HepG2 (cell line): ENCODE measurements around the gene MTCP1. TPM values are rescaled to one million over a fixed set of nuclear protein-coding genes. Genes with fewer than 3 reads are reported as not detected.

ENCODE experiments used
- ATAC-seq: fragments of 200-7000 bp; cut with Tn5 transposase; 3 replicates; pipeline ENCODE4 v1.9.1; 2020; ENCODE audit warnings: mild to moderate bottlenecking, moderate library complexity
- BruUV-seq: library from RNA; stranded (reverse); fragments of 400-500 nt; replicated peaks from 2 replicates; lab custom pipeline; 2021; lab: Mats Ljungman, UMichigan
- CTCF ChIA-PET: fragments of 300-600 bp; formaldehyde crosslinking; extraction: SDS; loops from one replicate; lab custom pipeline; 2021; ENCODE audit warnings: low total read pairs, inconsistent platforms, low intra/inter-chr PET ratio; lab: Yijun Ruan, JAX
- POLR2A ChIA-PET: fragments of 350-600 bp; sonication (Branson Sonifier 250); formaldehyde crosslinking; loops from one replicate; lab custom pipeline; 2020; ENCODE audit warnings: antibody characterized with exemption, inconsistent platforms; lab: Yijun Ruan, JAX
- DNase-seq: peaks from one replicate; pipeline ENCODE4 v3.0.0-alpha.2; 2015; ENCODE audit warnings: low spot score
- FAIRE-seq: peaks from 3 replicates; lab custom pipeline; 2011; peaks lifted over from hg19 to GRCh38; lab: Jason Lieb, UNC
- H2AFZ ChIP-seq: one replicate; pipeline ENCODE4 v1.6.1; 2011; ENCODE audit warnings: low read length, inconsistent platforms
- H3K27ac ChIP-seq: fragments of 300-600 bp; 3 replicates; pipeline ENCODE4 v1.8.0; 2011; ENCODE audit warnings: mixed run types, mild to moderate bottlenecking, mixed read lengths, low read length, inconsistent platforms; ENCODE audit not compliant: insufficient read depth; ENCODE audit errors: extremely low read length
- H3K27me3 ChIP-seq, 2 experiments: fragments of 200-600 bp in 1 of 2; 2 replicates in 1 of 2; 3 replicates in 1 of 2; pipeline versions ENCODE4 v1.6.0 to v1.8.0; 2011; ENCODE audit warnings: low read length in 2 of 2, mild to moderate bottlenecking in 2 of 2, moderate library complexity in 2 of 2, inconsistent platforms in 1 of 2; ENCODE audit not compliant: insufficient read depth in 2 of 2, control insufficient read depth in 1 of 2
- H3K36me3 ChIP-seq, 2 experiments: fragments of 200-600 bp in 1 of 2; replicated peaks in 1 of 2; 2 replicates in 1 of 2; 3 replicates in 1 of 2; pipeline versions ENCODE4 v1.5.1 to v1.8.0; 2011; ENCODE audit warnings: low read length in 2 of 2, inconsistent platforms in 1 of 2; ENCODE audit not compliant: insufficient read depth in 2 of 2, control insufficient read depth in 1 of 2
- H3K4me1 ChIP-seq: 2 replicates; pipeline ENCODE4 v1.5.1; 2012; ENCODE audit warnings: low read length, inconsistent platforms; ENCODE audit not compliant: insufficient read depth
- H3K4me2 ChIP-seq: 2 replicates; pipeline ENCODE4 v1.6.0; 2011; ENCODE audit warnings: low read depth, low read length, inconsistent platforms
- H3K4me3 ChIP-seq, 3 experiments: fragments of 200-600 bp in 1 of 3; sonication (generic), shearing (Covaris generic) in 1 of 3; replicated peaks in 1 of 3; 2 replicates each; pipeline ENCODE4 v1.5.1; 2011 to 2016; ENCODE audit warnings: low read length in 3 of 3, inconsistent platforms in 2 of 3, low read depth in 2 of 3, mild to moderate bottlenecking in 2 of 3, control low read depth in 1 of 3, mixed read lengths in 1 of 3; ENCODE audit not compliant: insufficient read depth in 1 of 3
- H3K79me2 ChIP-seq: one replicate; pipeline ENCODE4 v1.6.1; 2011; ENCODE audit warnings: low read length, inconsistent platforms; ENCODE audit not compliant: insufficient read depth
- H3K9ac ChIP-seq: 2 replicates; pipeline ENCODE4 v1.6.0; 2011; ENCODE audit warnings: mild to moderate bottlenecking, low read depth, low read length, inconsistent platforms; ENCODE audit not compliant: insufficient read depth
- H3K9me3 ChIP-seq: 2 replicates; pipeline ENCODE4 v1.5.1; 2012; ENCODE audit warnings: mild to moderate bottlenecking, low read length
- H4K20me1 ChIP-seq: 2 replicates; pipeline ENCODE4 v1.6.0; 2011; ENCODE audit warnings: inconsistent platforms, mild to moderate bottlenecking, low read length, moderate library complexity; ENCODE audit not compliant: insufficient read depth
- ARID5B ChIP-seq: IDR thresholded peaks from 2 replicates; pipeline ENCODE4 v1.4.0; 2020; ENCODE audit warnings: mild to moderate bottlenecking, missing genetic modification reagents
- ATF1 ChIP-seq: IDR thresholded peaks from 2 replicates; pipeline ENCODE4 v1.6.1; 2016; ENCODE audit warnings: mild to moderate bottlenecking, control low read depth
- ATRX ChIP-seq: sonication (generic); formaldehyde crosslinking; IDR thresholded peaks from 2 replicates; pipeline ENCODE4 v1.4.0; 2020; ENCODE audit warnings: missing genetic modification reagents, borderline replicate concordance
- BCLAF1 ChIP-seq: fragments of 450-650 bp; IDR thresholded peaks from 2 replicates; pipeline ENCODE4 v1.6.1; 2017; ENCODE audit warnings: mild to moderate bottlenecking
- FOSL2 ChIP-seq: sonication (generic); formaldehyde crosslinking; IDR thresholded peaks from 2 replicates; pipeline ENCODE4 v1.4.0; 2020; ENCODE audit warnings: missing genetic modification reagents
- FOXA3 ChIP-seq: IDR thresholded peaks from 2 replicates; pipeline ENCODE4 v1.6.1; 2016; ENCODE audit warnings: missing genetic modification reagents, missing compliant biosample characterization
- FOXP1 ChIP-seq, 2 experiments: fragments of 450-650 bp in 1 of 2; IDR thresholded peaks; 2 replicates each; pipeline ENCODE4 v1.6.1; 2017 to 2018; ENCODE audit warnings: antibody characterized with exemption in 1 of 2
- IKZF1 ChIP-seq: fragments of 450-650 bp; IDR thresholded peaks from 2 replicates; pipeline ENCODE4 v1.7.1; 2016
- MTA3 ChIP-seq: sonication (generic); formaldehyde crosslinking; IDR thresholded peaks from 2 replicates; pipeline ENCODE4 v1.4.0; 2020; ENCODE audit warnings: missing genetic modification reagents
- NR2F6 ChIP-seq, 2 experiments: IDR thresholded peaks; 2 replicates each; pipeline ENCODE4 v1.6.1; 2016; ENCODE audit warnings: antibody characterized with exemption in 1 of 2, mild to moderate bottlenecking in 1 of 2
- PAX8 ChIP-seq: sonication (generic); formaldehyde crosslinking; IDR thresholded peaks from 2 replicates; pipeline ENCODE4 v1.8.0; 2022; ENCODE audit warnings: mild to moderate bottlenecking, missing genetic modification reagents, borderline replicate concordance
- SMAD1 ChIP-seq: sonication (generic); formaldehyde crosslinking; IDR thresholded peaks from 2 replicates; pipeline ENCODE4 v1.4.0; 2020; ENCODE audit warnings: missing genetic modification reagents, low read depth, mild to moderate bottlenecking, borderline replicate concordance
- SMAD9 ChIP-seq: sonication (generic); formaldehyde crosslinking; IDR thresholded peaks from 2 replicates; pipeline ENCODE4 v1.5.1; 2020; ENCODE audit warnings: mild to moderate bottlenecking, missing genetic modification reagents
- TARDBP ChIP-seq: sonication (generic); formaldehyde crosslinking; IDR thresholded peaks from 2 replicates; pipeline ENCODE4 v1.8.0; 2022; ENCODE audit warnings: mild to moderate bottlenecking, missing genetic modification reagents
- TEF ChIP-seq: sonication (generic); formaldehyde crosslinking; IDR thresholded peaks from 2 replicates; pipeline ENCODE4 v1.5.0; 2020; ENCODE audit warnings: missing genetic modification reagents
- ZNF674 ChIP-seq: sonication (generic); formaldehyde crosslinking; IDR thresholded peaks from 2 replicates; pipeline ENCODE4 v1.5.0; 2020; ENCODE audit warnings: low read depth, mild to moderate bottlenecking, missing genetic modification reagents
- ZNF788 ChIP-seq: sonication (generic); formaldehyde crosslinking; IDR thresholded peaks from 2 replicates; pipeline ENCODE4 v1.5.0; 2020; ENCODE audit warnings: mild to moderate bottlenecking, missing genetic modification reagents, borderline replicate concordance
- WGBS: methylation state at CpG from one replicate; pipeline ENCODE4 v1.1.6; 2017; ENCODE audit warnings: low lambda C conversion rate; 5-methylcytosine and 5-hydroxymethylcytosine counted together
- in situ Hi-C: cut with HindIII; loops from 2 replicates; pipeline ENCODE4 v1.10.0; 2017; ENCODE audit warnings: low pct_unique_long_range_greater_than_20kb; ENCODE audit not compliant: extremely low pct_ligation_motif_present
- intact Hi-C: fragments of 100-400 bp; cut with micrococcal nuclease; formaldehyde crosslinking; loops from one replicate; pipeline ENCODE4 v1.10.0; 2022; ENCODE audit not compliant: unreplicated experiment
- polyA plus RNA-seq, 8 experiments: library from polyadenylated mRNA; depleted of rRNA in 3 of 8; stranded (reverse) in 7 of 8; unstranded in 1 of 8; fragments of >200 nt; fragmentation: Illumina TruSeq in 4 of 8; extraction: Trizol in 4 of 8; gene quantifications; 2 replicates each; pipeline versions ENCODE4 v1.2.1 to v1.2.3, GENCODE V29; 2011 to 2016; ENCODE audit warnings: low read depth in 4 of 8, missing spikeins in 1 of 8, mixed read lengths in 1 of 8; ENCODE audit not compliant: insufficient read depth in 1 of 8
- total RNA-seq, 5 experiments: library from RNA; depleted of rRNA; stranded (reverse); fragments of >200 nt; fragmentation: Illumina TruSeq; extraction: Trizol; gene quantifications; 2 replicates each; pipeline ENCODE4 v1.2.3, GENCODE V29; 2016; ENCODE audit warnings: low read depth in 1 of 5

MTCP1 gene
- total and polyA plus RNA-seq, 2 of the 13 experiments (the other 11 are each of a cell fraction or from before 2014, with no cell fraction given): 5.1 to 18.9 TPM

GRCh38 chrX:155068165-155068564, 2.8 kb downstream of the MTCP1 start (continued):
- peak; percentile 79 for TF ChIP-seq FOSL2 (CRISPR knock-in tag)
- TF ChIP-seq TARDBP (CRISPR knock-in tag): no peak
- peak; percentile 31; the same call in 1 of the 2 replicates for TF ChIP-seq FOXA3 (CRISPR knock-in tag)
- TF ChIP-seq ATRX (CRISPR knock-in tag): no peak
- no peak for TF ChIP-seq TEF (CRISPR knock-in tag)
- peak; percentile 61 for TF ChIP-seq NR2F6 (IDR thresholded peaks at IDR 0.05)
- TF ChIP-seq NR2F6 (CRISPR knock-in tag; IDR thresholded peaks at IDR 0.05): peak; percentile 72; the same call in 1 of the 2 replicates
- TF ChIP-seq ARID5B: 0 out of 2 replicates have a peak, but pooled peaks have one; percentile 20
- TF ChIP-seq ATF1 (CRISPR knock-in tag): no peak

GRCh38 chrX:155065035-155065734, 5.8 kb downstream of the MTCP1 start:
- Histone ChIP-seq H3K4me1 (peaks cover 22% of the 10 kb centered on the region), H3K4me3 (no peak overlapping the region), H2AFZ (no peak overlapping the region), H3K27ac (no peak overlapping the region), H3K36me3 (no peaks in the 10 kb centered on the region), H3K9ac (no peak overlapping the region), H4K20me1 (no peaks in the 10 kb centered on the region), H3K27me3 (no peaks in the 10 kb centered on the region), H3K4me2 (no peak overlapping the region), H3K79me2 (peaks cover 10% of the 10 kb centered on the region), H3K9me3 (no peaks in the 10 kb centered on the region)
- FAIRE-seq: no peak
- ChIA-PET POLR2A (no interaction called here), CTCF (no interaction called here)
- in situ Hi-C loops (no loop called here), intact Hi-C loops (no loop called here)
- no TSS peak for BruUV-seq
- no peak for DNase-seq
- ATAC-seq: no peak
- 84% methylated on average over 8 of the region's 8 CpGs for WGBS
- TF ChIP-seq FOXP1 (IDR thresholded peaks at IDR 0.05) (no peak), FOXP1 (CRISPR knock-in tag; IDR thresholded peaks at IDR 0.05) (no peak), ZNF788 (CRISPR knock-in tag) (no peak), IKZF1 (no peak), MTA3 (no peak), PAX8 (CRISPR knock-in tag) (no peak), BCLAF1 (no peak), ZNF674 (CRISPR knock-in tag) (no peak), SMAD9 (CRISPR knock-in tag) (no peak), SMAD1 (CRISPR knock-in tag) (no peak)
